Left forelimb (tissue), 1 donor: ENCODE data around the gene SOHLH2.

ENCODE experiments used
- DNase-seq: peaks from one replicate; pipeline ENCODE4 v3.0.0-alpha.2; 2018; ENCODE audit warnings: low spot score

The SOHLH2 gene

GRCh38 chr13:36131931-36132297 is 82.4 kb downstream of the SOHLH2 start:
- DNase-seq: no peak

- peak; percentile 84 for DNase-seq
Measured at GRCh38 chr13:36131222-36131930, 83.0 kb downstream of the SOHLH2 start, which contains the start of gene DCLK1. DCLK1 (minus strand) TSS chr13:36131382.

DNA sequence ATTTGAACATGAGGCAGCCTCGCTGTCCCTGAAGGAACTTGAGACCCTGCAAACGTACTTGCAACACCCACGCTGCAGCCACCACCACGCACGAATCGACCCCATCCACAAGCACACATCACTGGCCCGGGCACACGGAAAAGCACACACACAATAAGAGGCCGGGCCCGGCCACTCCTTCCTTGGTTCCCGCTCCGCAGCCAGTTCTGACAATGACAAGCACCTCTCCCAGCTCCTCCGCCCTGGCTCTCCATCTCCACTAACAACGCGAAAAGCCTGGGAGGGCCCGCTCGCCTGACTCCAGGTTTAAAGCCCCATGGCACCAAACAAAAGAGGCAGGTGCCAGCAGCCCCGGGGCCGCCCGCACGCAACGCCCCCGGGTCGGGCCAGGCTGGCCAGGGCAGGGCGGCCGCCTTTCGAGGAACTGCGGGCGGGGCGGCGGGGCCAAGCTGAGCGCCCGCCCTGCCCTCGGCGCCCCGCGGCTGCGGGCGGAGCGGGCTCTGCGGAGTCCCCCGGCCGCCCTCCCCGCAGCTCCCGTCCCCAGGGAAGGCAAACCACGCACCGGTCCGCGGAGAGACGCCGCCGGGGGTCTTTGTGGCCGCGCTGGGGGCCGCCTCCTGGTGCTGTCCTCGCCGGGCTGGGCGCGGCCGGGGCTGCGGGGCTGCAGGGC is 83.7 kb downstream of the SOHLH2 start:
- DNase-seq: peak; percentile 68

GRCh38 chr13:36130193-36130551 is 84.2 kb downstream of the SOHLH2 start:
- DNase-seq: no peak

GRCh38 chr13:36129539-36129938 is 84.8 kb downstream of the SOHLH2 start:
- no peak for DNase-seq

DNA sequence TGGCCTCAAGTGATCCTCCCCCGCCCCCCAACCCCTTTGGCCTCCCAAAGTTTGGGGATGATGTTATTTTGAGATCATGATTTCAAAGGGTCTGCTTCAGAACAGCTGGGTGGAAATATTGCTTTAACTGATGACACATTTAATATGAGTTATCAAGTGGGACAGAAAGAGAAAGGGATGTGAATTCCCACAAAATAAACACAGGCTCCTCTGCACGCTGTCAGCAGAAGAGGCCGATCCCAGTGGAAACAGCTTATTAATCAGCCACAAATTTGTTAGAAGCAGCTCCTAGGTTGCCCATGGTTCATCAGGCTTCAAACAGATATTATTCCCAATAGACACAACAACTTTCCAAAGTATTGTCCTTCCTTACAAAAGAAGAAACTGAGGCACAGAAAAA is 87.9 kb downstream of the SOHLH2 start:
- no peak for DNase-seq

- DNase-seq: no peak
Measured at GRCh38 chr13:36125841-36126240, 88.5 kb downstream of the SOHLH2 start.

DNA sequence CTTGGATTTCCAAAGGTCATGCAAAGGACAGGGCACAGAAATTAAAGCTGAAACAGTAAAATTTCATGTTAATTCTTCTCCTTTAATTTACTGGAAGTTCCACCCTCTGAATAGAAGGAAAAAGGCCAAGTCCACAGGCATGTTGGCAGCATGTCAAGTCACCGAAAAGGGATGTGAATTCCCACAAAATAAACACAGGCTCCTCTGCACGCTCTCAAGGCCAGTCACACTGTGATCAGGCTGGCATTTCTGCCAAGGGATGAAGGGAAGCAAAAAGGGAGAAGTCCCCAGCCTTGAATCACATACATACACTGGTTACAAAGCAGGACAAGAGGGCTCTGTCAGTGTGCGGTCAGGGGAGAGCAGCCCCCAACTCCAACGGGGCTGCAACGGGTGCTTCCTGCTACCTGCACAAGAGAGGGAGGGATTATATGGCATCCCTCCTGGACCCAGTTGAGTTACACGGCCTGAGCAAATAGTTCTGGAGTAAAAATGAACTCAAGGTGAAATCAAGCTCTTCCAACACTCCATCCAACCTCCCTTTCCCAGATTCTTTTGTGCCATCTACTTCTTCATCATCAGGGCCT is 90.0 kb downstream of the SOHLH2 start:
- no peak for DNase-seq
